D721Med (cell line): ENCODE results near the gene CDH9.

Source experiments
- DNase-seq: peaks from one replicate; pipeline ENCODE4 v3.0.0; 2011; ENCODE audit warnings: low spot score; ENCODE audit not compliant: insufficient read length
- FAIRE-seq: peaks from 2 replicates; lab custom pipeline; 2011; peaks lifted over from hg19 to GRCh38; lab: Jason Lieb, UNC
- CTCF ChIP-seq: IDR thresholded peaks from 2 replicates; pipeline ENCODE4 v1.5.1; 2012; ENCODE audit warnings: mild to moderate bottlenecking, control low read depth; ENCODE audit not compliant: insufficient read depth; ENCODE audit errors: missing control alignments

CDH9 gene

GRCh38 chr5:27038476-27038875, at the start of gene CDH9:
CDH9 (minus strand) TSS chr5:27038586; CDS start chr5:26988333, 50,253 bp downstream.
- DNase-seq (no peak), FAIRE-seq (no peak)
- no peak for TF ChIP-seq CTCF

- TF ChIP-seq CTCF = no peak
Observed at GRCh38 chr5:27087747-27088146, 49.4 kb upstream of the CDH9 start.

GRCh38 chr5:27083449-27084415, 45.3 kb upstream of the CDH9 start:
- no peak for DNase-seq
- no peak for TF ChIP-seq CTCF
- FAIRE-seq = no peak

More at GRCh38 chr5:27087747-27088146, 49.4 kb upstream of the CDH9 start:
- FAIRE-seq (no peak), DNase-seq (no peak)

GRCh38 chr5:27080147-27080546, 41.8 kb upstream of the CDH9 start:
- FAIRE-seq = no peak
- no peak for TF ChIP-seq CTCF
- no peak for DNase-seq

GRCh38 chr5:27062451-27062850, 24.1 kb upstream of the CDH9 start:
- DNase-seq (no peak), FAIRE-seq (no peak)
- TF ChIP-seq CTCF = no peak

GRCh38 chr5:27048510-27048909, 10.1 kb upstream of the CDH9 start:
- DNase-seq (no peak), FAIRE-seq (no peak)
- TF ChIP-seq CTCF = no peak

GRCh38 chr5:27041372-27041771, 3.0 kb upstream of the CDH9 start:
- DNase-seq (no peak), FAIRE-seq (no peak)
- TF ChIP-seq CTCF = no peak
